Glutamatergic neuron (in vitro differentiated cells): ENCODE measurements around the gene DUSP16. TPM values are rescaled to one million over a fixed set of nuclear protein-coding genes. Genes with fewer than 3 reads are reported as not detected.
A peak's percentile ranks its signal among the peaks of the same experiment; 100 is the strongest.
"Not testable (repeated sequence)": the region's sequence is repeated elsewhere in the genome, so short reads cannot be mapped to it uniquely, and the experiment has no call there.

Experiments
- DNase-seq: peaks from one replicate; pipeline ENCODE4 v3.0.0; 2022
- H3K27ac Mint-ChIP-seq: one replicate; pipeline ENCODE4 v1.8.0; 2020; ENCODE audit warnings: mild to moderate bottlenecking, mixed read lengths, inconsistent platforms; ENCODE audit not compliant: unreplicated experiment
- H3K27me3 Mint-ChIP-seq: one replicate; pipeline ENCODE4 v1.8.0; 2020; ENCODE audit warnings: mild to moderate bottlenecking, moderate library complexity, mixed read lengths, inconsistent platforms; ENCODE audit not compliant: unreplicated experiment
- H3K36me3 Mint-ChIP-seq: one replicate; pipeline ENCODE4 v1.8.0; 2020; ENCODE audit warnings: mild to moderate bottlenecking, mixed read lengths, inconsistent platforms; ENCODE audit not compliant: unreplicated experiment
- H3K4me1 Mint-ChIP-seq: one replicate; pipeline ENCODE4 v1.8.0; 2020; ENCODE audit warnings: mild to moderate bottlenecking, low read depth, mixed read lengths, inconsistent platforms; ENCODE audit not compliant: unreplicated experiment
- H3K4me3 Mint-ChIP-seq: one replicate; pipeline ENCODE4 v1.8.0; 2020; ENCODE audit warnings: mild to moderate bottlenecking, mixed read lengths, inconsistent platforms; ENCODE audit not compliant: unreplicated experiment
- H3K9me3 Mint-ChIP-seq: one replicate; pipeline ENCODE4 v1.8.0; 2020; ENCODE audit warnings: mild to moderate bottlenecking, moderate library complexity, mixed read lengths, inconsistent platforms; ENCODE audit not compliant: unreplicated experiment
- total RNA-seq: library from RNA; stranded (reverse); fragmentation: NEBNext Ultra II Directional; extraction: Animal tissue kit (Norgen Biotek cat#: 25700); gene quantifications from one replicate; pipeline ENCODE4 v1.2.1, GENCODE V29; 2021; ENCODE audit not compliant: unreplicated experiment
- TF ChIP-seq, protein P1 (sequence below): fragments of 200-600 bp; sonication (generic); IDR thresholded peaks from one replicate; pipeline ENCODE4 v1.5.0; 2021; ENCODE audit not compliant: partially characterized antibody, unreplicated experiment

Gene DUSP16
- total RNA-seq, 1 donor from 2014 or later: 39.0 TPM

DNA sequence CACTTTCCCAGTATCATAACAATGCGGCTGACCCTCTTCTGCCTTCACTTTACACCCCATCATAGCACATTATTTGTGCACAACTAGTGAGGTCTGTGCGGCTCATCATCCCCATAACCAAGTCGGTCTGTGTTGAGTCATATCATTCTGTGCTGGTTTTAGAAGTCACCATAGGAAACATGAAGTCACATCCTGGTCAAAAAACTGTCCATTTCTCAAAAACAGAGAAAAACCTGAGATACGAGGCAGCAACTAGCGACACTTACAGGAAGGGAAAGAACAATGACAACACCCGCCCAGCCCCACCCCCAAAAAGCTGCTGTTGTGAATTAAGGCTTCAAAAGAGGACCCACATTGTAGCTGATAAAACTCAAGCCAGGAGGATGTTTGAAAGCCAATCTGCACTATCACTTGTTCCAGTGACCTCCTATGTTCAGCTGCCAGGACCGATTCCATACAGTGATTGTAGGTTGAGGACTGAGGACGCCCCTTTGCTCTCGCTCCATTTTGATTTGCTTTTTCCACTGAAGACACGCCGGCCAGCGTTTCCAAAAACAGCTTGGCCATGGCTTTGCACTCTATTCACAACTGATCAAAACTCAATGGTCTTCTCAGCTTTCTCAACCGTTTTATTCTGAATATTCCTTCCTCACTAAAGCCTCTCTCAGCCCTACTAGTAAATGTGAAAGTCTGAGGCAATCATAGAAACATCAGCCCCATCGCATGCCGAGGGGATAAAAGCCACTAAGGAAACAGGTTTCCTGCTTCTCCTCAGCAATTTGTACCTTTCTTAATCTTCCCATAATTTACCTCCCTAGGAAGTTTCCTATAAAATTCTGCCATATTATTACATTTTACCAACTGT is 87.5 kb downstream of the DUSP16 start:
- Mint-ChIP-seq H3K4me1 (no peaks in the 10 kb centered on the region), H3K27me3 (peaks cover 3% of the 10 kb centered on the region), H3K27ac (no peak overlapping the region), H3K36me3 (peaks cover 18% of the 10 kb centered on the region), H3K9me3 (peaks cover 7% of the 10 kb centered on the region), H3K4me3 (no peak overlapping the region)
- TF ChIP-seq, protein P1, sequence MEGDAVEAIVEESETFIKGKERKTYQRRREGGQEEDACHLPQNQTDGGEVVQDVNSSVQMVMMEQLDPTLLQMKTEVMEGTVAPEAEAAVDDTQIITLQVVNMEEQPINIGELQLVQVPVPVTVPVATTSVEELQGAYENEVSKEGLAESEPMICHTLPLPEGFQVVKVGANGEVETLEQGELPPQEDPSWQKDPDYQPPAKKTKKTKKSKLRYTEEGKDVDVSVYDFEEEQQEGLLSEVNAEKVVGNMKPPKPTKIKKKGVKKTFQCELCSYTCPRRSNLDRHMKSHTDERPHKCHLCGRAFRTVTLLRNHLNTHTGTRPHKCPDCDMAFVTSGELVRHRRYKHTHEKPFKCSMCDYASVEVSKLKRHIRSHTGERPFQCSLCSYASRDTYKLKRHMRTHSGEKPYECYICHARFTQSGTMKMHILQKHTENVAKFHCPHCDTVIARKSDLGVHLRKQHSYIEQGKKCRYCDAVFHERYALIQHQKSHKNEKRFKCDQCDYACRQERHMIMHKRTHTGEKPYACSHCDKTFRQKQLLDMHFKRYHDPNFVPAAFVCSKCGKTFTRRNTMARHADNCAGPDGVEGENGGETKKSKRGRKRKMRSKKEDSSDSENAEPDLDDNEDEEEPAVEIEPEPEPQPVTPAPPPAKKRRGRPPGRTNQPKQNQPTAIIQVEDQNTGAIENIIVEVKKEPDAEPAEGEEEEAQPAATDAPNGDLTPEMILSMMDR: no peak
- DNase-seq: no peak

DNA sequence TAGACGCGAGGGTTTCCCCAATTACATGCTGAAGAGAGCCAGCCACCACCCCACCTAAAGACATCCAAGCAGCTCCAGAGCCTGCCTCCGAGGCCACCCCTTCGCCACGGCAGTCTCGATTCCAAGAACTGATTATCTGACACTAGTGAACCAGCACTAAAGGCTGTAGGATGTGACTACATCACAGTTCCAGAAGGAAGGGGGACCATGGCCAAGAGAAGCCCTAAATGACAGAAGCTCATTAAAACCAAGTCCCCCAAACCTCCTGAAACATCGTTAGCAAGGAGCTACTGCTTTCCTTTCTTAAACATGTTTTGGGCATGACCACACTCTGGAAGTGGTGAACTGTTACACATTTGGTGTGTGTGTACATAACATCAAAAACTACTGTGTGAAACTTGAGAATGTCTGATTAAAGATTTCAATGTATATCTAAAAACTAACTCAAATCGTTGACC is 88.2 kb downstream of the DUSP16 start:
- Mint-ChIP-seq H3K9me3 (peaks cover 7% of the 10 kb centered on the region), H3K27ac (no peak overlapping the region), H3K4me1 (no peaks in the 10 kb centered on the region), H3K27me3 (peaks cover 3% of the 10 kb centered on the region), H3K4me3 (no peak overlapping the region), H3K36me3 (peaks cover 23% of the 10 kb centered on the region)
- no peak for DNase-seq
- TF ChIP-seq, protein P1: no peak

DNA sequence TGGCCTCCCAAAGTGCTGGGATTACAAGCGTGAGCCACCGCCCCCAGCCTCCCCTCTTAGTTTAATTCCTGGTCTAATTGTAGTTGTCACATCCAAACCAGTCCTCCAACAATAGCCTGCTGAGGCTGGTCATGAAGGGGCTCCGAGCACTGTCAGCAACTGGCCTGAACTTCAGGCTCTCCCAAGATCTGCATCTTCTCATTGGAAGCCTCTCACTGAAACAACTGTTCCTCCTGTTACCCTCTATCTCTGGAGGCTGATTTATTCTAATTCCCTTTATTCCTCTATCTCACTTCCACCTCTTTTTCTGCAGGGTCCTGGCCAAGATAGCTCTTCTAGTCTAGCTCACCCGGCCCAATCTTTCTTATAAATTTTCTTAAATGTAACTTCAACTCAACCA is 89.4 kb downstream of the DUSP16 start:
- TF ChIP-seq, protein P1: no peak
- no peak overlapping the region for H3K4me3 Mint-ChIP-seq
- peaks cover 7% of the 10 kb centered on the region for H3K9me3 Mint-ChIP-seq

DNA sequence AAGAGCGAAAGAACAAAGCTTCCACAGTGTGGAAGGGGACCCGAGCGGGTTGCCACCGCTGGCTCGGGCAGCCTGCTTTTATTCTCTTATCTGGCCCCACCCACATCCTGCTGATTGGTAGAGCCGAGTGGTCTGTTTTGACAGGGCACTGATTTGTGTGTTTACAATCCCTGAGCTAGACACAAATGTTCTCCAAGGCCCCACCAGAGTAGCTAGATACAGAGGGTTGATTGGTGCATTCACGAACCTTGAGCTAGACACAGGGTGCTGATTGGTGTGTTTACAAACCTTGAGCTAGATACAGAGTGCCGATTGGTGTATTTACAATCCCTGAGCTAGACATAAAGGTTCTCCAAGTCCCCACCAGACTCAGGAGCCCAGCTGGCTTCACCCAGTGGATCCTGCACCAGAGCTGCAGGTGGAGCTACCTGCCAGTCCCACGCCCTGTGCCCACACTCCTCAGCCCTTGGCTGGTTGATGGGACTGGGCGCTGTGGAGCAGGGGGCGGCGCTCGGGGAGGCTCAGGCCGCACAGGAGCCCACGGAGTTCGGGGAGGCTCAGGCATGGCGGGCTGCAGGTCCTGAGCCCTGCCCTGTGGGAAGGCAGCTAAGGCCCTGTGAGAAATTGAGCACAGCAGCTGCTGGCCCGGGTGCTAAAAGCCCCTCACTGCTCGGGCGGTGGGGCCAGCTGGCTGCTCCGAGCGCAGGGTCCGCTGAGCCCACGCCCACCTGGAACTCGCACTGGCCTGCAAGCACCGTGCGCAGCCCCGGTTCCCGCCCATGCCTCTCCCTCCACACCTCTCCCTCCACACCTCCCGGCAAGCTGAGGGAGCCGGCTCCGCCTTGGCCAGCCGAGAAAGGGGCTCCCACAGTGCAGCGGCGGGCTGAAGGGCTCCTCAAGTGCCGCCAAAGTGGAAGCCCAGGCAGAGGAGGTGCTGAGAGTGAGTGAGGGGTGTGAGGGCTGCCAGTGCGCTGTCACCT is 90.4 kb downstream of the DUSP16 start:
- DNase-seq, H3K9me3 Mint-ChIP-seq, H3K4me1 Mint-ChIP-seq, H3K4me3 Mint-ChIP-seq, H3K27ac Mint-ChIP-seq, H3K27me3 Mint-ChIP-seq: not testable (repeated sequence)
- H3K36me3 Mint-ChIP-seq: peaks cover 32% of the 10 kb centered on the region

More for the DNA sequence above, 89.4 kb downstream of the DUSP16 start:
- Mint-ChIP-seq H3K36me3 (peaks cover 29% of the 10 kb centered on the region), H3K4me1 (no peaks in the 10 kb centered on the region), H3K27me3 (peaks cover 3% of the 10 kb centered on the region), H3K27ac (peak overlapping the region; percentile 2)
- DNase-seq: no peak

DNA sequence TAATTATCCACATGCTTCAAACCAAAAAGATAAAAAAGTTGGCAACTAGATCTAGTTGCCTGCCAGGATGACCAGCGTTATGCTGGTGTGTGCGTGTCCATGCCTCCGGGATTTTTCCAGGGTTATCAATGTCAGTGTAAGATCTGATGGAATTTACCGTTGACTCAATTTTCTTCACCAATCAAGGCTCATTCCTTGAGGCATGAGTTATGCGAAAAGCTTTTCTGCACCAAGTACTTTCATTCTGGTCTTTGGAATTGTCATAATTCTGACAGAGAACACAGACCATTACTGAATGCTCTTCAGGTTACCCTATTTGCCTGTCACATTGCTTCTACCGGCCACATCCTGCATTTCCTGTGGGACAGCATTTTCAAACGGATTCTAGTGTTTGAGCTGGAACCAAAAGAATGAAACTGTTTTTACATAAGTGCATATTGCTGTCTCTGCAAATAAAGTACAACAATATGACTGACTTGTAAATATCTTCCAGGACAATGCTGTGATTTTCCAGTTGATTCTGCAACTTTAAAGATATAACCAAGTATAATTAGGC is 91.8 kb downstream of the DUSP16 start:
- DNase-seq: no peak
- Mint-ChIP-seq H3K27me3 (peaks cover 4% of the 10 kb centered on the region), H3K36me3 (peaks cover 32% of the 10 kb centered on the region), H3K27ac (no peak overlapping the region), H3K4me1 (no peaks in the 10 kb centered on the region), H3K4me3 (no peak overlapping the region), H3K9me3 (peaks cover 9% of the 10 kb centered on the region)
- TF ChIP-seq, protein P1: no peak
